Measurements from ENCODE around the gene MKX. TPM values are rescaled to one million over a fixed set of nuclear protein-coding genes. Genes with fewer than 3 reads are reported as not detected.

The MKX gene
- total and polyA plus RNA-seq, 2 experiments from 2014 or later = 36.2 to 44.1 TPM

- no peak for DNase-seq
- no peak overlapping the region for H2AFZ ChIP-seq
- no peaks in the 10 kb centered on the region for H3K9me3 ChIP-seq (ENCODE audit: low read depth)
- no peaks in the 10 kb centered on the region for H3K79me2 ChIP-seq (ENCODE audit: insufficient read depth)
- H3K27me3 ChIP-seq (replicated peaks; ENCODE audit: insufficient read depth) = no peaks in the 10 kb centered on the region
- no peak for TF ChIP-seq EZH2phosphoT487 (IDR thresholded peaks at IDR 0.05; ENCODE audit: insufficient read depth, low read depth)
- no peak for TF ChIP-seq EZH2 (IDR thresholded peaks at IDR 0.05; ENCODE audit: insufficient read depth, poor library complexity, severe bottlenecking)
- no peaks in the 10 kb centered on the region for H3K9me2 ChIP-seq (ENCODE audit: insufficient read depth)
- H3K36me3 ChIP-seq (ENCODE audit: low read depth) = no peaks in the 10 kb centered on the region
- no peak overlapping the region for H3K9ac ChIP-seq
- H3K4me1 ChIP-seq (ENCODE audit: insufficient read depth) = no peaks in the 10 kb centered on the region
- H4K20me1 ChIP-seq (ENCODE audit: insufficient read depth) = no peaks in the 10 kb centered on the region
- H3K4me3 ChIP-seq = no peak overlapping the region
- WGBS, 2 experiments (ENCODE audit: low coverage in 1 of 2, low lambda C conversion rate in 2 of 2, missing lambda C conversion rate in 2 of 2) = 52 to 89% methylated on average over 1 to 2 of the region's 2 CpGs
- in situ Hi-C loops (cut with MboI) = no loop called here
- no peak overlapping the region for H3K4me2 ChIP-seq (ENCODE audit: unreplicated experiment)
- no peaks in the 10 kb centered on the region for H3F3A ChIP-seq (ENCODE audit: insufficient read depth)
- H3K27ac ChIP-seq = no peak overlapping the region
Measured at GRCh38 chr10:27770181-27770580, 24.6 kb upstream of the MKX start.

DNA sequence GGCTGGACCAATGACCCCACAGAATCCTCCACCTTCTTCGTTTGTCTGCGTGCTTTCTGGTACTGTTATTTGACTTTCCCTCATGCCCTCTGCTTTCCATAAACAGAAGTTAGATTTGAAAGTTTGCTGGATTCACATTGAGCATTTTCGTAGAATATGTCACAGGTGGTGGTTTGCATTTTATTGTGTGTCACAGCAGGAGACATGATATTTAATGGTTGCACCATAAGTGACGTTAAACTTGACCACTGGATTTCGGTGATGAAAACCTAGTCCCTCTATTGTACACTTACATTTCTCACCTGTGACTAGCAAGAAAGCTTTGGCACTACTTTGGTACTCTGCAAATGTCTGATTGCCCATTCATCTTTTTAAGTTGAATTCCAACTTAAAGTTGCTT, 15.2 kb upstream of the MKX start:
- no peak for DNase-seq
- Histone ChIP-seq H4K20me1 (ENCODE audit: insufficient read depth) (no peaks in the 10 kb centered on the region), H3K9ac (no peak overlapping the region), H3K27ac (no peak overlapping the region), H3K4me3 (no peak overlapping the region), H2AFZ (no peak overlapping the region), H3K4me1 (ENCODE audit: insufficient read depth) (no peaks in the 10 kb centered on the region), H3F3A (ENCODE audit: insufficient read depth) (no peaks in the 10 kb centered on the region), H3K27me3 (replicated peaks; ENCODE audit: insufficient read depth) (no peaks in the 10 kb centered on the region), H3K4me2 (ENCODE audit: unreplicated experiment) (no peak overlapping the region), H3K9me3 (ENCODE audit: low read depth) (no peaks in the 10 kb centered on the region), H3K36me3 (ENCODE audit: low read depth) (no peaks in the 10 kb centered on the region), H3K79me2 (ENCODE audit: insufficient read depth) (no peaks in the 10 kb centered on the region), H3K9me2 (ENCODE audit: insufficient read depth) (no peaks in the 10 kb centered on the region)
- in situ Hi-C loops (cut with MboI) = no loop called here
- TF ChIP-seq EZH2phosphoT487 (IDR thresholded peaks at IDR 0.05; ENCODE audit: insufficient read depth, low read depth) (no peak), EZH2 (IDR thresholded peaks at IDR 0.05; ENCODE audit: insufficient read depth, poor library complexity, severe bottlenecking) (no peak)
- 76 to 81% methylated on average over 5 of the region's 5 CpGs for WGBS, 2 experiments (ENCODE audit: low coverage in 1 of 2, low lambda C conversion rate in 2 of 2, missing lambda C conversion rate in 2 of 2)

- Histone ChIP-seq H3K4me2 (ENCODE audit: unreplicated experiment) (no peak overlapping the region), H3K36me3 (ENCODE audit: low read depth) (no peaks in the 10 kb centered on the region), H4K20me1 (ENCODE audit: insufficient read depth) (no peaks in the 10 kb centered on the region), H3K4me1 (ENCODE audit: insufficient read depth) (no peaks in the 10 kb centered on the region), H3K79me2 (ENCODE audit: insufficient read depth) (no peaks in the 10 kb centered on the region), H3K9ac (no peak overlapping the region), H3K9me2 (ENCODE audit: insufficient read depth) (no peaks in the 10 kb centered on the region), H3K27ac (no peak overlapping the region), H3F3A (ENCODE audit: insufficient read depth) (no peaks in the 10 kb centered on the region), H2AFZ (no peak overlapping the region), H3K4me3 (no peak overlapping the region), H3K27me3 (replicated peaks; ENCODE audit: insufficient read depth) (no peaks in the 10 kb centered on the region), H3K9me3 (ENCODE audit: low read depth) (no peaks in the 10 kb centered on the region)
- TF ChIP-seq EZH2 (IDR thresholded peaks at IDR 0.05; ENCODE audit: insufficient read depth, poor library complexity, severe bottlenecking) (no peak), EZH2phosphoT487 (IDR thresholded peaks at IDR 0.05; ENCODE audit: insufficient read depth, low read depth) (no peak)
- WGBS, 2 experiments (ENCODE audit: low coverage in 1 of 2, low lambda C conversion rate in 2 of 2, missing lambda C conversion rate in 2 of 2) = 60% methylated on average over 5 of the region's 5 CpGs
- in situ Hi-C loops (cut with MboI) = no loop called here
- DNase-seq = no peak
Measured at GRCh38 chr10:27759483-27760272, 14.1 kb upstream of the MKX start.

GRCh38 chr10:27752673-27753237, 7.1 kb upstream of the MKX start:
- Histone ChIP-seq H3F3A (ENCODE audit: insufficient read depth) (no peaks in the 10 kb centered on the region), H3K27me3 (replicated peaks; ENCODE audit: insufficient read depth) (0 out of 2 replicates have a peak, but pooled peaks cover 3% of the 10 kb centered on the region), H3K27ac (no peak overlapping the region), H3K4me2 (ENCODE audit: unreplicated experiment) (no peak overlapping the region), H3K9ac (no peak overlapping the region), H3K36me3 (ENCODE audit: low read depth) (no peaks in the 10 kb centered on the region), H3K4me1 (ENCODE audit: insufficient read depth) (no peaks in the 10 kb centered on the region), H3K9me2 (ENCODE audit: insufficient read depth) (no peaks in the 10 kb centered on the region), H3K4me3 (no peak overlapping the region), H3K79me2 (ENCODE audit: insufficient read depth) (no peaks in the 10 kb centered on the region), H4K20me1 (ENCODE audit: insufficient read depth) (no peaks in the 10 kb centered on the region), H3K9me3 (ENCODE audit: low read depth) (no peaks in the 10 kb centered on the region), H2AFZ (no peak overlapping the region)
- WGBS, 2 experiments (ENCODE audit: low coverage in 1 of 2, low lambda C conversion rate in 2 of 2, missing lambda C conversion rate in 2 of 2) = 85 to 88% methylated on average over 3 of the region's 3 CpGs
- DNase-seq = no peak
- in situ Hi-C loops (cut with MboI) = no loop called here
- TF ChIP-seq EZH2 (IDR thresholded peaks at IDR 0.05; ENCODE audit: insufficient read depth, poor library complexity, severe bottlenecking) (no peak), EZH2phosphoT487 (IDR thresholded peaks at IDR 0.05; ENCODE audit: insufficient read depth, low read depth) (no peak)
